Fibroblast of skin of back (primary cell): ENCODE results near the gene TFF1.
A peak's percentile ranks its signal among the peaks of the same experiment; 100 is the strongest.

Source experiments
- DNase-seq: peaks from one replicate; pipeline ENCODE4 v3.0.0-alpha.2; 2013

The TFF1 gene

DNA sequence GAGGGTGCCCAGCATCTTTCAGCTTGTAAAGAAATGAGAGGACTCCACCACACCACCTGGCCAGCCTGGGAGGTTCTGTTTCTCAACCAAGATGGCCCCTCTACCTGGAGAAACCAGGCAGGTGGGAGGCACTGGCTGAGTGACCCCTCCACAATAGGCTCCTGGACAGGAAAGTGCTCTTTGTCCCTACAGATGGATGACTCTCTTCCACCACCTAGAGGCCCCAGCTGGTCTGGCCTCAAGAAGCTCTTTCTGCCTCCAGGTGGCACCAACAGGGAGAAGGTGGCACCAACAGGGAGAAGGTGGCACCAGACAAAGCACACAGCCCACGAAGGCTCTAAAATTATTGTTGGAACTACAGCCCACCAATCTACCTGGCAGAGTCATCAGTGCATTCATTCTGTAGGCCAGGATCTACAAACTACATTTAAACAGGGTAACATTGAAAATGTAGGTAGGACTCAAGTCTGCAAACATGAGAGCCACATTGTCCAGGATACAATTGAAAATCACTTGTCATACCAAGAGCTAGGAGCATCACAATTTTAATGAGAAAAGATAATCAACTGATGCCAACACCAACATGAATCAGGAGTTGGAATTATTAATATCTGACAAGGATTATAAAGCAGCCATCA is 15.1 kb upstream of the TFF1 start:
- peak; percentile 9 for DNase-seq

DNA sequence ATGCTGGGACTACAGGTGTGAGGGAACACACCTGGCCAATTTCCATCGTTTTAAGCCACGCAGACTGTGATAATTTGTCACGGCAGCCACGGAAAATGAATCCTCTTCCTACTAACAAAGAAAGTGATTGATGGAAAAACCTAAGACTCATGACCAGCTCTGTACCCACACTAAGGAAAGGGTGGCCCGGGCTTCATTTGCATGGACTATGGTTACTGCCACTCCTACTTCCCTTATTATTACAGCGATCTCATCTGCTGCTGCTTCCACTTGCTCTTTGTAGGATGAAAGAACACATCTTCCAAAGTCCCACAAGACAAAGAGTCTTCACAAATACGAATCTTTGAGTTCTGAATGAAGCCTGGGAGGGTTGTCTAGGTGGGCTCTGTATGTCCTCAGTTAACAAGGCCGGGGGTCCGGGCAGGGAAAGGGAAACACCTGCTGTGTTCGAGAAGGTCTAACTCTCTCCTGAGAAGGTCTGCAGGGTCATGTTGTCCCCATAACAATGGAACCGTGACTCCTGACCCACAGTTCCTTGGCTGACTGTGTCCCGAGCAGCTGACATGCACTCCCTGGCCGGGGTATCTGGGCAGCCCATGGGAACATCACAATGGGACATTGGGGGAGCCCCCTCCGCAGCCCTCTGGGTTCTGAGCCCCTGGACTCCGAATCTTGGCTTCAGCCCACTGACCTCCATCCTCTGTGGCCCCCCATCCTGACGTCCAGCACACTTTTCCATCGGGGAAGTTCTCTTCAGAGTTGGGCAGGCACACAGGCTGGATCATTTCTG is 13.3 kb upstream of the TFF1 start:
- no peak for DNase-seq

DNA sequence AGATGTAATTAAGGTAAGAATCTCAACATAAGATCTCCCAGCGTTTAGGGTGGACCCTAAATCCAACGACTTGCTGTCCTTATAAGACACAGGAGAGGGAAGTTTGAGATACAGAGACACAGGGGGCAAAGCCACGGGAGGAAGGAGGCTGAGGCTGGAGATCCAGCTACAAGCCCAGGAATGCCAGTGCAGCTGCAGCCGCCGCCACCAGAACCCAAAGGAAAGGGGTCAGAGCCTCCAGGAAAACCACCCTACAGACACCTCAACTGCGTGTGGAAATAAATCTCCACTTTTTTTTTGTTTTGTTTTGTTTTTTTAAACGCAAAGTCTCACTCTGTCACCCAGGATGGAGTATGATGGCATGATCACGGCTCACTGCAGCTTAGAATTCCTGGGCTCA is 12.1 kb upstream of the TFF1 start:
- no peak for DNase-seq

DNA sequence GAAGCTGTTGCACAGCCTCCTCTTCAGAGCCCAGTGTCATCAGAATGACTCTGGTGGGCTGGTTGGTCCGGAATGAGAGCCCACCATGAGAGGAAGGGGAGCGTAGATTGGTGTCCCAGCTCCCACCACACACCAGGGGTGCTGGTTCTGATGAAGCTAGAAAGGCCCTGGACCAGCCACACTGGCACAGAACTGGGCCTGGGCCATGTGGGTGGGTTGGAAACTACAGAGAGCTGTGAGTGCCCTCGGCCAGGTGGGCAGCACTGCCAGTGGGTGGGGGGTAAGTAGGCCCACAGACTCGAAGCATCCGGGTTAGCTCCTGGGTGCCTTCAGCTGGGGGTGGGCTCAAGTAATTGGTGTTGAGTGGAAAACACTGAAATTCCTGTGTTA is 11.6 kb upstream of the TFF1 start:
- DNase-seq: no peak

DNA sequence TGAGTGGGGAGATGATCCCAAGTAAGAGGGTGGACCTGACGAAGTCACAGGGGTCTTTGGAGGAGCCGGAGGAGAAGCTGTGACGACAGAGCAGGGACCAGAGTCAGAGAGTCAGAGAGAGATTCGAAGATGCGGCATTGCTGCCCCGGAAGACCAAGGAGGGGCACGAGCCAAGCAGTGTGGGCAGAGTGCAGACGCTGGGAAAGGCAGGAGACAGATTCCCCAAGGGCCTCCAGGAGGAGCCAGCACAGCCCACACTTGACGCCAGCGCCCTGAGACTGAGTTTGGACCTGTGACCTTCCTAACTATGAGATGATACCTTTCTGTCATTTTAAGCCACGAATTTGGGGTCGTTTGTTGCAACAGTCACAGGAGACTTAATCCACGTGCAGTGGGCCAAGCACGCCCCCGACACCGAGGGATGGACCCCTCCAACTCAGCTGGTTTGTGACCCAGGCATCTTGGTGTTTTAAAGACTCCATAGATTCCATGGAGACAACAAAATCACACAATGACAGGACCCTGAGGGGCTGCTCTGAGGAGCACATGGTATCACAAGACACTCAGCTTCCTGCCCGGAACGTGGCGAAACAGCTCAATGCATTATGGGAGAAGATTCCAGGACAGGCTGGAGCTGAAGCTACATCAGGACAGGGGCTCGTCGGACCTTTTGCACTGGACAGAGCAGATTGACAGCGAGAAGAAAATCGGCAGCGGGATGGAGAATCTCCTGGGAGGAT is 11.0 kb upstream of the TFF1 start:
- no peak for DNase-seq

DNA sequence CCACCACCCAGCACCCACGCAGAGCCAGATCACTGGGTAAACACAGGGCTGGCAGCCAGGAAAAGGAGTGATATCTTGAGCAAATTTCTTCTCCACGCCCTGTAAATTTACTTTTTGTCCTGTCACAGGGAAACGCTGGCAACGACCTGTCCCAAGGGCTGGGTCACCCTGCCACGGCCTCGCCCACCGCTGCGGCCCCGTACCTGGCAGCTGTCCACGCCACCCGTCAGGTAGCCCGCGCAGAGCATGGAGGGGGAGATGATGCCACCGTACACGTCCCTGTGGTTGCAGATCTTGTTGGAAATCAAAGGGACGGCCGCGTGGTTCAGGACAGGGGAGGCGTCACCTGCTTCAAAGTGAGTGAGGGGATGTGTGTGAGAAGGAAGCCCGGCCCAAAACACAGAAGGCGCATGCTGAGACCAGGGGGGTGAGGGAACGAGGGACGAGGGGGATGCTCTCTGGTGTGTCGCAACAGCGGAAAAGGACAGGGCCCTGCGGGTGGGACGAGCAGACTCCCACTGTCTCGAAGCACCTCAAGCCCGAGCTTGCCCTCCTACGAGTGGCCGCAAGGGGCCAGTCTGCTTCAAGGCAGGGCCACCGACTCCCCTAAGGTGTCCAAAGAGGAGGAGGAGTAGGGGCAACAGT is 10.1 kb upstream of the TFF1 start:
- DNase-seq: no peak

DNA sequence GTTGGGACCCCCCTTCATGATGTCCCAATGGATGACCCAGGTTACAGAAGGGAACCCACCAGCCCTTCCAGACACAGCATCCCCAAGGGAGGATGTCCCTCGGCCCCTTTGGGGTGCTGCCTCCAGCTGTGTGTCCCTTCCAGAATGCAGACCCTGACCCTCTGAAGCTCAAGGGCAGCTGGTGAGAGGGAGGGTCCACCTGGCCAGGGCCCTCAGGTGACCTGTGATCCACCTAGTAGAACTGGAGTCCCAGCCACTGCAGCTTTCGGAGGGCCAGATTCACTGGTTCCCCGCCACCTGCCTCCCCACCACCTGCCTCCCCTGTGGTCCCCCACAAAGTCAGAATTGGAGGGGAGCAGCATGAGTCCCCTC is 9.6 kb upstream of the TFF1 start:
- DNase-seq: no peak

DNA sequence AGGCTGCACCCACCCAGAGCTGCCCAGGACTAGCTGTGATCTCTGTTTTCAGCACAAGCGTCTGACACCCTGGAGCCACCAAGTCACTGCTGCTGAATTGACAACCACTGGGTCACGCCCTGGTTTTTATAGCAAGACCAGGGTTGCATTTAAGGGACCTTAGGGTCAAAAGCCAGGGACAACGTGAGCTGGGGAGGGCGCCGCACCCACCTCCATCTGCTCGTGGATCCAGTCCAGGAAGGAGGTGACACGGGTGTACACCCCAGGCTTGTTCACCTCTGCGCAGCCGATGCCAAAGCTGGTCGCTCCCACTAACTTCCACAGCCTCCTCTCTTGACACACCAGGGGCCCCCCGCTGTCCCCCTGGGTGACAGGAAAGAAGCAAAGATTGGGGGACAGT is 9.2 kb upstream of the TFF1 start:
- DNase-seq: no peak

DNA sequence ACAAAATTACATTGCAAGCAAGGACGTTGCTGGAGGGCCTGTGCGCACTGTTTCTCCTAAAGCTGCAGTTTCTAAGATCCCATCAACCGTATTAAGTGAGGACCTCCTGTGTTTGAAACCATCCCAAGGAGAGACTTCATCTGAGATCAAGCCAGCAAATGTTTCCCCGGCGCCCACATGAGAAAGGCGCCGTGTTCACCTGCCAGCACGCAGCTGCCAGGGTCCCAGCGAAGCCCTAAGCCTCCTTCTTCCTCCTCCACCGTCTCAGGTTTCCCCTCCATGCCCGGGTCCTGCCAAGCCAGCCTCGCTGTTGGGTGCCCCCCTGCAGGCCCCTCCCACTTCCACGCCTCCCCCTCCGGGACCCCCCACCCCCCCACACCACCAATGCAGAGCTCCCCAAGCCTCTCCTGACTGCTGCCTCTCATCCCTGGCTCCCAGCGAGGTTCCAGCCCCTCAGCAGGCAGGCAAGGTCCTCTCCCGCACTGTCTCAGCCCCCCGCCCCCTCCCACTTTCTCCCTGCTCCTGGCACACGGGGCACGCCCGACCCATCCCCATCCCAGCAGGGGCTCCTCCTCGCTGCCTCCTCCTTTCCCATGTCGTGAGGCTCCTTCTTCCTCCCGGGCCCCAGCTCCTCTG is 8.6 kb upstream of the TFF1 start:
- DNase-seq: no peak

DNA sequence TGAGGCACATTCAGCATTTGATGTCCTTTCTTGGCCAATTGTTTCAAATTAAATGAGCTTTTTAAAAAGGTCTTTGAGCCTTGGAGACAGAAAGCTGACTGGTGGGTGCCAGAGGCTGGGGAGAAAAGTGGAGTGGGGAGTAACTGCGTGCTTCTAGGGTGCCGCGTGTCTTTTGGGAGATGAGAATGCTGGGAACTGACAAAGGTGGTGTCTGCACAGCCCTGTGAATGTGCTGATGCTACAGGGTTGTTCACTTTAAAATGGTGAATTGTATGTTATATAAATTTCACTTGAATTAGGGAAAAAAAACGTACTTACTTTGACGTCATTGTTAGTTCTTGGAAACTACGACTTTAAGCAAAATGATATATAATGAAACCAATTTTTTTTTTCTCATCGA is 8.1 kb upstream of the TFF1 start:
- DNase-seq: no peak

DNA sequence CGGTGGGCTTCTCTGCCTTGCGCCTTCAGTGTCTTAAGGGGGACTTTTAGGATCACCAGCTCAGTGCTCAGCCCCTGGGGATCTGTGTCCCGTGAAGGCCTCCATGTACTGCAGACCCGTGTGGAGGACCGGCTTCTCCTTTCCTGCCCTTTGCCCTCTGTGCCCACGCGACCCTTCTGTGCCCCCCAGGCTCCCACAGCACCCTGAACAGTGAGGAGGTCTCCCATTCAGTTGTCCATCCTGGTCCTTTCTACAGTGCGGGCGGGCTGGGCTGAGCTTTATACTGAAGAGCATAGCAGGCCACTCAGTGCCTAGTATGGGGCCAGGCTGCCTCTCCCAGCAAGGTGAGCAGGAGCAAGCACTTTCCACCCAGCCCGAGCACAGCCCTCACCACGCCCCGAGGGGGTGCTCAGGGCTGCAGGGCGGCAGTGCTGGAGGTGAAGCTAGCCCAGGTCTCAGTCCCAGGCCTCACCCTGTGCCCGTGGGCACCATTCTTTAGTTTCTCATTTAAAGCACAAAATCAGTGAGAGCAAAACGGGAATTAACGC is 7.6 kb upstream of the TFF1 start:
- no peak for DNase-seq

DNA sequence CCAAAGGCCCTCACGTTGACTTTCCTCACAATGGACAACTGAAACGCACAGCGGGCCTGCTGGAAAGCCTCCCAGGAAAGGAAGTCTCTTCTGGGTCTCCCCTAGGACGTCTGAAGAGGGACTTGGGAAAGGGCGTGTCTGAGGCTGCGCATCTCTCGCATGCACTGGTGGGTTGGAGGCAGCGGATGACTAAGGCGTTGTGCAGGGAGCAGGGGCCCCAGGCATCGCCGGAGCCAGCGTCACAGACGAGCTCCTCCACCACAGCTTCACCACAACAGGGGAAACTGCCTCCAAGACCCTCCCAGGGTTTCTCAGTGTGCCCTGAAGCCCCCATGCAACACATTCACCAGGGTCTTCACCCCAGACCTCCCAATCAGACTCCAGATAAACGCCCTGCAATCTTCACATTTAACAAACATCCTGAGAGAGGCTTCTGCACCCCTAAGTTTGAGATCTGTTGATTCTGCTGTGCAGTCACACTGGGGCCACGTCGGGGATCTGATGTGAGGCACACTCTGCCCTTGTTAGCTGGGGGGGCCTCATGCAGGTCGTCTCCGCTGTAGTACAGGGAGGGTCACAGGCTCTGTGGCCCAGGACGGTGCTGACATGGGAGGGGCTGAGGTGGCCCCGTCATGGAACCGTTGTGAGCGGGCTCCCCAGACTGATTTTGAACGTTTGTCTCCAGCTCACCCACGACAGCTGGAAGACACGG is 7.0 kb upstream of the TFF1 start:
- DNase-seq: no peak

DNA sequence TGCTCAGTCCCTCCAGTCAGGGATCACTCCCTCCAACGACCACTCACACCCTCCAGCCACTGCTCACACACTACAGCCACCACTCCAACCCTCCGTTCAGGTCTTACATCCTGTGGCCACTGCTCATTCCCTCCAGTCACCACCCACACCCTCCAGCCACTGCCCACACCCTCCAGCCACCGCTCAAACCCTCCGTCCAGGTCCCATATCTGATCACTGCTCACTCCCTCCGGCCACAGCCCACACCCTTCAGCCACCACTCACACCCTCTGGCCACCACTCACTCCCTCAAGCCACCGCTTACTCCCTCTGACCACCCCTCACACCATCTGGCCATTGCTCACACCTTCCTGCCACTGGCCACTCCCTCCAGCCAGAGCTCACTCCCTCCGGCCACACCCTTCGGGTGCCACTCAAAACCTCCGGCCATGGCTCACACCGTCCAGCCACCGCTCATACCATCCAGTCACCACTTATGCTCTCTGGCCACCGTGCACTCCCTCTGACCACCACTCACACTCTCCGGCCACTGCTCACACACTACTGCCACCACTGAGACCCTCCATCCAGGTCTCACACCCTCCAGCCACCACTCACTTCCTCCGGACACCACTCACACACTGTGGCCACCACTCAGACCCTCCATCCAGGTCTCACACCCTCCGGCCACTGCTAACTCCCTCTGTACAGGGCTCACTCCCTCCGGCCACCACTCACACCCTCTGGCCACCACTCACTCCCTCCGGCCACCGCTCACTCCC is 4.7 kb upstream of the TFF1 start:
- DNase-seq: no peak

DNA sequence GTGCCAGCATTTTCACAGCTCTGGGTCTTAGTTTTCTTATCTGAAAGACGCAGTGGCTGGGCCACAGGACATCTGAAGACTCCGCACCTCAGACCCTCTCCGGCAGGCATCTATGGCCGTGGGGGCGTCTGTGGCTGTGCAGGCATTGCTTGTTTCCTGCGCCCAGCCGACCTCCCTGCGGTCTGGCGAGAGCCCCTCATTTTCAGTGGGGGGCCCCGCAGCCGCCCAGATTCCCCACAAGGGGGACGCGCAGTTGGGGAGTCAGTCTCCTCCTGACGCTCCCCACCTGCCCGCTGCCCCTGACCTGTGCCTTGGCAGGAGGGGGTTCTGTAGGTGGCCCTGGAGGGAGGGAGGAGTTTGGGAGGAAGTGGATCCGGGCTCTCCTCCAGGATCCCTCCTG is 3.5 kb upstream of the TFF1 start:
- no peak for DNase-seq

DNA sequence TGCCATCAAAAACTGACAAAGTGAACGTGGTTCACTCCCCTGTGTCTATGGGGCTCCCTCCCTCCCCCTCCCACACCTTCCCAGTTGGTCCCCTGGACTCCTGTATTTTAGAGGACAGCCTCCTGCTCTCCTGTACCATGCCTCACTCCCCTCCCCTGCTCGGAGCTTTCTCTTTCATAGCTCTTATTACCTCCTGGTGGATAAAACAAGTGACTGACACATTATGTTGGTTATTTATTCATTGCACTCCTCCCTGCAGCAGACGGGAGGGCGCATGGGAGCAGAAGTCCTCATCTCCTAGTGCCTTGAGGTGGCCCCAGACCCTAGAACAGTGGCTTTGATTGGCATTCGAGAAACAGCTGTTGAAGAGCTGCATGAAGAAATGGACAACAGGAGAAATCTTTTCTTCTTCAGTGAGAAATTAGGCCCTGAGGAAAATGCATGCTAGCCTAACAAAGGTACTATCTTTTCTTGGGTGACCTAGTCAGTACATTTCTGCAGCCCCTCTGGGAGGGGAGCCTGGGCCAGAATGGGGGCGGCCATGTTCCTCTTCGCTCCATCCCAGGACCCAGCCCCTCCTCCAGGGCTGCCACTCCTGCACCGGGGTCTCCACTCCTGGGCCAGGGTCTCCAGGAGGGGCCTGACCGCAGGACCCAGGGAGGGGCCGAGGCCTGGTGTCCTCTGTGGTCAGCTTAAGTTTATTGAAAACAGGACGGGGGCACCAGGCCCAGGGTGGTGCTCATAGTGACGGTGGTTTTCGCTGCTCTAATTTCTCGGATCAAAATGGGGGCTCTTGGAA is 1.2 kb upstream of the TFF1 start:
- no peak for DNase-seq

DNA sequence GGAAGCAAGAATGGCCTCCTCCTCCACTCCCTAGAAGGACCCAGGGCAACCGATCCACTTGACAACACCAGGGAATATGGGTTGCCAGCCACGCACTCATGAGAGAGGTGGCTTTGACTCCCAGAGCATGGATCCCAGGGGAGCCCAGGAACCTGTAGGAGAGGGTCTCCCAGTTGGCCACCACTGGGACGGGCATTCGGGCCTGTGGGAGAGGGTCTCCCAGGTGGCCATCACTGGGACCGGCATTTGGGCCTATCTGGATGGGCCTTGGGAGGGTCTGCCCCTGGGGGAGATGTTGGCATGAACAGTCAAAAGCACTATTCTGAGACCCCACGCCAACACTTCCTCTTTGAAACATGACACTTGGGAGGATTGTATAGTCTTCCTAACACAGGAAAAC is 565 bp downstream of the TFF1 start:
- no peak for DNase-seq

DNA sequence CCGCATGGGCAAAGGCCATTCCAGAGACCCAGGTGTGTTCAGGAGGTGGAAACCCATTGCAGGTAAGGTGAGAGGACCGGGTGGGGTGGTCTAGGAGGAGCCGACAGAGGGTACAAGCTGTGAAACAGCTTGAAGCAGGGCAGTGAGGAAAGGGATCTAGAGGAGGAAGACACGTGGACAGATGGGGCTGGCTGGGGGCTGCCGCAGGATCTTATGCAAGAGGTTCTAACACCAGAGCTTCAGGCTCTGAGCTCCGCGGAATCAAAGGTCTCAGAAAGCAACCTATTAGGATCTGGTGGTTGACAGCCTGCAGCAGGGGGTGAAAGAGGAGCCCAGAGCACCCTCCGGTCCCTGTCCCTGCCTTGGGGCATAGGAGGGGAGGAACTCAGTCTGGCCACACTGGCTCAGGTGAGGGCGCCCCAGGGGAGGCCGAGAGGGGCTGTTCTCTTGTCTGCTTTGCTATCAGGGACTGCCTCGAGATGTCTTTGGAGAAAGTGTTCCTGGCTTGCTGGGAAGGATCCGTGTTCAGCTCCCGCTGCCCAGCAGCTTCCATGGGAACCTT is 1.9 kb downstream of the TFF1 start:
- no peak for DNase-seq

DNA sequence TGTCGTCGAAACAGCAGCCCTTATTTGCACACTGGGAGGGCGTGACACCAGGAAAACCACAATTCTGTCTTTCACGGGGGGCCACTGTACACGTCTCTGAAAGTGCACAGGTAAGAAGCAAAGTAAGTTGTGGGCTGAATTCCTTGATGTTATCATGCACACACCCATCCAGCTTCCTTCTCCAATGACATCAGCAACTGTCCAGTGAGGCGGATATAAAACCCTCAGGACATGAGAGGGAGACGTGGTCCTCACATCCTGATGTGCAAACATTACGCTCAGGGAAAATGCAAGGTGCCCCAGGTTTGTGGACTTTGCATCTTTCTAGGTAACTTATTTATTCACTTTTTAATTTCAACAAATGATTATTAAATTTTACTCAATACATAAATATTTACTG is 3.0 kb downstream of the TFF1 start:
- DNase-seq: no peak

DNA sequence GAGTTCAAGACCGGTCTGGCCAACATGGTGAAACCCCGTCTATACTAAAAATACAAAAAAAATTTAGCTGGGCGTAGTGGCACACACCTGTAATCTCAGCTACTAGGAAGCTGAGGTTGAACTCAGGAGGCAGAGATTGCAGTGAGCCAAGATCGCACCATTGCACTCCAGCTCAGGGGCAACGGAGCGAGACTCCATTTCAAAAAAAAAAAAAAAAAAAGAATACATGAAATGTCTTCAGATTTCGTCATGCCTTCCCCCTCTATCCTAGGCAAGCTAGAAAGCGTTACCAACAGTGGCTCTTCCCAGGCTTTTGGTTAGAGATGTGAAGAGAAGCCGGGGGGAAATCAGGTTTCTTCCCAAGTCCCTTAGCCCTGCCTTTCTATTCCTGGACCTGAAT is 3.6 kb downstream of the TFF1 start:
- DNase-seq: no peak

DNA sequence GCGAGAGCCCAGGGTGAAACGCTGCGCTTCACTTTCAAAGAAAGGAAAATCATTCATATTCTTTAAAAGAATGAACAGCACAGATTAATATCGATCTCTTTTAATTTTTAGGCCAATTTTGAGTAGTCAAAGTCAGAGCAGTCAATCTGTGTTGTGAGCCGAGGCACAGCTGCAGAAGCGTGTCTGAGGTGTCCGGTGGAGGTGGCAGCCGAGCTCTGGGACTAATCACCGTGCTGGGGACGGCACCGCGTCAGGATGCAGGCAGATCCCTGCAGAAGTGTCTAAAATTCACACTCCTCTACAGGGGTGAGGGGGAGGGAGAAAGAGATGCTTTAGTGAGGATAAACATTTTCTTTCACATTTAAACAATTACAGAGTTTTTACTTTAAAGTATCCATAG is 4.1 kb downstream of the TFF1 start:
- DNase-seq: no peak
